Tibial artery (tissue), 4 donors: ENCODE measurements around the gene MAST4.

ENCODE experiments used
- DNase-seq, 2 donors: peaks; one replicate each; pipeline ENCODE4 v3.0.0-alpha.2; 2019
- H3K27ac ChIP-seq, 2 donors: fragments of 200-600 bp; sonication (generic) in 1 of 2; 1 replicate in 1 of 2; 2 replicates in 1 of 2; pipeline ENCODE4 v1.5.1; 2018 to 2019; ENCODE audit warnings: mild to moderate bottlenecking in 1 of 2
- H3K27me3 ChIP-seq, 2 donors: fragments of 200-600 bp; sonication (generic) in 1 of 2; one replicate each; pipeline versions ENCODE4 v1.5.1 to v1.6.0; 2016 to 2019
- H3K36me3 ChIP-seq, 3 donors: fragments of 200-600 bp; sonication (generic) in 2 of 3; one replicate each; pipeline ENCODE4 v1.5.1; 2016 to 2019; ENCODE audit warnings: mild to moderate bottlenecking in 2 of 3
- H3K4me1 ChIP-seq, 4 donors: fragments of 200-600 bp; sonication (generic) in 2 of 4; 1 replicate in 3 of 4; 2 replicates in 1 of 4; pipeline ENCODE4 v1.5.1; 2016 to 2019
- H3K4me3 ChIP-seq, 2 donors: fragments of 200-600 bp; sonication (generic) in 1 of 2; 1 replicate in 1 of 2; 2 replicates in 1 of 2; pipeline ENCODE4 v1.5.1; 2018 to 2019; ENCODE audit warnings: mild to moderate bottlenecking in 2 of 2
- H3K9me3 ChIP-seq, 3 donors: fragments of 200-600 bp; sonication (generic) in 1 of 3; one replicate each; pipeline ENCODE4 v1.5.1; 2016 to 2019
- CTCF ChIP-seq, 2 experiments: fragments of 200-600 bp in 1 of 2; fragments of 450-650 bp in 1 of 2; IDR thresholded peaks; one replicate each; pipeline ENCODE4 v1.5.1; 2017 to 2019; ENCODE audit warnings: antibody characterized with exemption in 2 of 2, mild to moderate bottlenecking in 1 of 2, moderate library complexity in 1 of 2
- intact Hi-C: fragments of 100-400 bp; cut with DNase I; formaldehyde crosslinking; loops from one replicate; pipeline ENCODE4 v1.15.0; 2023; ENCODE audit warnings: low total_unique reads

The MAST4 gene

GRCh38 chr5:67089200-67089725 is 493.1 kb downstream of the MAST4 start:
- Histone ChIP-seq H3K9me3 (no peaks in the 10 kb centered on the region), H3K4me1 (peaks cover 0 to 37% (median 13%) of the 10 kb centered on the region in 4 donors), H3K4me3 (no peak overlapping the region), H3K36me3 (peaks cover 0 to 5% (median 0%) of the 10 kb centered on the region in 3 donors), H3K27ac (no peak overlapping the region), H3K27me3 (no peaks in the 10 kb centered on the region)
- no peak for DNase-seq
- intact Hi-C loops: no loop called here
- TF ChIP-seq CTCF (IDR thresholded peaks at IDR 0.05): no peak

GRCh38 chr5:67090040-67090439 is 493.8 kb downstream of the MAST4 start:
- Histone ChIP-seq H3K27me3 (no peaks in the 10 kb centered on the region), H3K4me1 (peaks cover 0 to 45% (median 21%) of the 10 kb centered on the region in 4 donors), H3K9me3 (no peaks in the 10 kb centered on the region), H3K4me3 (no peak overlapping the region), H3K27ac (no peak overlapping the region), H3K36me3 (peaks cover 0 to 5% (median 0%) of the 10 kb centered on the region in 3 donors)
- no peak for DNase-seq
- TF ChIP-seq CTCF (IDR thresholded peaks at IDR 0.05): no peak
- intact Hi-C loops: no loop called here

GRCh38 chr5:67090593-67090992 is 494.4 kb downstream of the MAST4 start:
- DNase-seq: no peak
- no peak for TF ChIP-seq CTCF (IDR thresholded peaks at IDR 0.05)
- Histone ChIP-seq H3K27me3 (no peaks in the 10 kb centered on the region), H3K9me3 (no peaks in the 10 kb centered on the region), H3K4me3 (no peak overlapping the region), H3K27ac (peak overlapping the region in 1 of 2 donors; percentile 55), H3K36me3 (peaks cover 0 to 5% (median 0%) of the 10 kb centered on the region in 3 donors), H3K4me1 (peaks cover 0 to 48% (median 22%) of the 10 kb centered on the region in 4 donors)
- intact Hi-C loops: no loop called here

GRCh38 chr5:67092535-67092934 is 496.3 kb downstream of the MAST4 start:
- peak overlapping the region; percentile 55 to 69 for H3K27ac ChIP-seq
- H3K9me3 ChIP-seq: no peaks in the 10 kb centered on the region
- intact Hi-C loops: no loop called here
- peaks cover 0 to 64% (median 25%) of the 10 kb centered on the region in 4 donors for H3K4me1 ChIP-seq
- H3K36me3 ChIP-seq: peaks cover 0 to 5% (median 0%) of the 10 kb centered on the region in 3 donors
- no peaks in the 10 kb centered on the region for H3K27me3 ChIP-seq
- no peak for TF ChIP-seq CTCF (IDR thresholded peaks at IDR 0.05)
- DNase-seq: no peak
- peak overlapping the region; percentile 4 to 22 for H3K4me3 ChIP-seq

DNA sequence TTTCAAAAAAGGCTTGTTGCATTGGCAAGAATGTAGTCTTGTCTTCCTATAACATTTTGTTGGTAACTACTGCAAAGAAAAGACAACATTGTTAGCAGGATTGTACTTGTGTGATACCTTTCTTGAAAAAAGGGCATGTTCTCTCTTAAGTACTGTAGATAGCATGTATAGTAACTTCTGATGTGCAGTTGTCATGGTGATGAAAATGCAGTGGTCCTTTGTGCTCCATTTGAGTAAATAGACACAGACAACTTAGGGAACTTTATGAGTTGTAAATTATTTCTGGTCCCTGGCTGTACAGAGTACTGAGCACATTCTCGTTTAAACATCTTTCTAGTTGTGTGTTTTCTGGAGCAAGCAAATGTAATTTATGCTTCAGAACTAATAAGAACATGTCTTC is 497.1 kb downstream of the MAST4 start:
- Histone ChIP-seq H3K27me3 (no peaks in the 10 kb centered on the region), H3K27ac (peak overlapping the region; percentile 55 to 69), H3K9me3 (no peaks in the 10 kb centered on the region), H3K36me3 (peaks cover 0 to 5% (median 0%) of the 10 kb centered on the region in 3 donors), H3K4me1 (peaks cover 0 to 64% (median 25%) of the 10 kb centered on the region in 4 donors), H3K4me3 (no peak overlapping the region)
- intact Hi-C loops: no loop called here
- TF ChIP-seq CTCF (IDR thresholded peaks at IDR 0.05): no peak
- no peak for DNase-seq
